ENCODE measurements around the gene SDR39U1.
A peak's percentile ranks its signal among the peaks of the same experiment; 100 is the strongest.

Gene SDR39U1

GRCh38 chr14:24414077-24414476, 28.5 kb downstream of the SDR39U1 start:
- no peak for DNase-seq

- DNase-seq = no peak
These were observed 30.9 kb downstream of the SDR39U1 start for GRCh38 chr14:24411443-24412389.

GRCh38 chr14:24409956-24410355, 32.6 kb downstream of the SDR39U1 start:
- no peak for DNase-seq

GRCh38 chr14:24409192-24409591, 33.4 kb downstream of the SDR39U1 start:
- no peak for DNase-seq

GRCh38 chr14:24408764-24409163, 33.8 kb downstream of the SDR39U1 start:
- no peak for DNase-seq

GRCh38 chr14:24407608-24408325, 34.8 kb downstream of the SDR39U1 start:
- no peak for DNase-seq

- DNase-seq = no peak
These were observed 36.2 kb downstream of the SDR39U1 start for GRCh38 chr14:24406416-24406815.

GRCh38 chr14:24404814-24405213, 37.8 kb downstream of the SDR39U1 start:
- DNase-seq = no peak

GRCh38 chr14:24403294-24403998, 39.1 kb downstream of the SDR39U1 start:
- DNase-seq = no peak

GRCh38 chr14:24401810-24402702, 40.5 kb downstream of the SDR39U1 start:
- DNase-seq = no peak

GRCh38 chr14:24399999-24400718, 42.4 kb downstream of the SDR39U1 start:
- DNase-seq = no peak

GRCh38 chr14:24399447-24399822, 43.1 kb downstream of the SDR39U1 start:
- DNase-seq = peak in 1 of 56 donors; percentile 48

GRCh38 chr14:24398653-24399446, 43.7 kb downstream of the SDR39U1 start, which contains the start of gene NYNRIN:
Gene NYNRIN (plus strand): TSS chr14:24399003. CDS start chr14:24399247, 244 bp downstream.
- DNase-seq = peak in 8 of 56 donors; percentile 12 to 72 (median 30)

GRCh38 chr14:24398293-24398652, 44.3 kb downstream of the SDR39U1 start:
- peak in 1 of 56 donors; percentile 35 for DNase-seq

- DNase-seq = no peak
These were observed 44.8 kb downstream of the SDR39U1 start for GRCh38 chr14:24397639-24398292.

- no peak for DNase-seq
These were observed 46.7 kb downstream of the SDR39U1 start for GRCh38 chr14:24395609-24396582.

GRCh38 chr14:24394275-24394674, 48.3 kb downstream of the SDR39U1 start:
- no peak for DNase-seq

Measured in amygdala (tissue), 56 donors.